GM21723 (cell line): Measurements from ENCODE around the gene MPDZ.
"Not testable (repeated sequence)": the region's sequence is repeated elsewhere in the genome, so short reads cannot be mapped to it uniquely, and the experiment has no call there.

Experiments used
- ATAC-seq: cut with Tn5 transposase; IDR thresholded peaks from one replicate; pipeline ENCODE4 v1.9.1; 2021; ENCODE audit warnings: mild to moderate bottlenecking, moderate library complexity; ENCODE audit not compliant: unreplicated experiment

Gene MPDZ

GRCh38 chr9:13266167-13266566 is 13.3 kb downstream of the MPDZ start:
- ATAC-seq, result no peak

- ATAC-seq, result no peak
Measured at GRCh38 chr9:13264788-13265187, 14.7 kb downstream of the MPDZ start.

GRCh38 chr9:13263511-13263910 is 16.0 kb downstream of the MPDZ start:
- no peak for ATAC-seq

GRCh38 chr9:13252852-13253251 is 26.6 kb downstream of the MPDZ start:
- ATAC-seq, result no peak

- ATAC-seq, result no peak
Measured at GRCh38 chr9:13244181-13244580, 35.3 kb downstream of the MPDZ start.

- no peak for ATAC-seq
Measured at GRCh38 chr9:13241283-13241682, 38.2 kb downstream of the MPDZ start.

GRCh38 chr9:13239660-13240059 is 39.8 kb downstream of the MPDZ start:
- ATAC-seq, result no peak

GRCh38 chr9:13239208-13239607 is 40.3 kb downstream of the MPDZ start:
- ATAC-seq, result no peak

- no peak for ATAC-seq
Measured at GRCh38 chr9:13234932-13235331, 44.6 kb downstream of the MPDZ start.

- ATAC-seq, result no peak
Measured at GRCh38 chr9:13228431-13228830, 51.1 kb downstream of the MPDZ start.

GRCh38 chr9:13224366-13224765 is 55.1 kb downstream of the MPDZ start:
- ATAC-seq, result no peak

GRCh38 chr9:13222733-13223132 is 56.8 kb downstream of the MPDZ start:
- ATAC-seq, result not testable (repeated sequence)

- ATAC-seq, result no peak
Measured at GRCh38 chr9:13221741-13222140, 57.8 kb downstream of the MPDZ start.

- ATAC-seq, result no peak
Measured at GRCh38 chr9:13220837-13221236, 58.7 kb downstream of the MPDZ start.

- no peak for ATAC-seq
Measured at GRCh38 chr9:13215791-13216554, 63.5 kb downstream of the MPDZ start.

- no peak for ATAC-seq
Measured at GRCh38 chr9:13213998-13214397, 65.5 kb downstream of the MPDZ start.

GRCh38 chr9:13213337-13213736 is 66.2 kb downstream of the MPDZ start:
- no peak for ATAC-seq

- ATAC-seq, result no peak
Measured at GRCh38 chr9:13210306-13210705, 69.2 kb downstream of the MPDZ start.

GRCh38 chr9:13209498-13209897 is 70.0 kb downstream of the MPDZ start:
- no peak for ATAC-seq

- no peak for ATAC-seq
Measured at GRCh38 chr9:13205824-13206223, 73.7 kb downstream of the MPDZ start.

- ATAC-seq, result no peak
Measured at GRCh38 chr9:13190040-13190439, 89.5 kb downstream of the MPDZ start.

GRCh38 chr9:13189362-13189761 is 90.1 kb downstream of the MPDZ start:
- ATAC-seq, result no peak

- ATAC-seq, result no peak
Measured at GRCh38 chr9:13186774-13187173, 92.7 kb downstream of the MPDZ start.
